Stimulated activated CD8-positive, alpha-beta memory T cell treated with anti-CD3 and anti-CD28 coated beads, Interleukin-15, amount 100 ng/mL, for 4 hours (primary cell): ENCODE measurements around the gene DDX1.

Source experiments
- DNase-seq, 2 donors: peaks; one replicate each; pipeline ENCODE4 v3.0.0-alpha.2; 2020; ENCODE audit warnings: low read depth in 2 of 2

The DDX1 gene

DNA sequence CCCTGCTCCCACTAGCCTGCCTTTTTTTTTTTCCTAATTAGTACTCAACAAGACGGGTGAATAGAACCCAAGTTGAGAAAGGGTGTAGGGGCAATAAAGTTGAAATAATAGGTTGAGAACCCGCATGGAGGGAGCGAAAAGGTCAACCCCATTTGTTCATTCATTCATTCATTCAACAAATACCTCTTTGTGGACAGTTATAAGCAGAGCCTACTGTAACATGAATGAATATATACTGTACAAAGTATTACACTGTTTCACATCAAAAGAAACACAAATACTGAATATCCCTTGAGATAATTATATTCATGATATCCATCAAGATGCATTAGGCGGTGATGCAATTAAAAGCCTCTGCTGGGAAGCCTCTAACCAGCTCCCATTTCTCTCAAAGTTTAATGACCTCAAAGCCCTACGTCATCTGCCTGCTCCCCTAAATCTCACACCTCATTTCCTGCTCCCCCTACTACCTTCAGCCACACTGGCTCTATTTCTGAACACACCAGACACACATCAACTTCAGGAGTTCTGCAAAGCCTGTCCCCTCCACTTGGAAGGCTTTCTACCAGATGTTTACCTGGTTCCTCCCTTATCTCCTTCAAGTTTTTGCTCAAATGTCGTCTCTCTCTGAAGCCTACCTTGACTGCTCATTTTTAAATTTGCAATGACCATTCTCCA, 29.2 kb upstream of the DDX1 start:
- no peak for DNase-seq

DNA sequence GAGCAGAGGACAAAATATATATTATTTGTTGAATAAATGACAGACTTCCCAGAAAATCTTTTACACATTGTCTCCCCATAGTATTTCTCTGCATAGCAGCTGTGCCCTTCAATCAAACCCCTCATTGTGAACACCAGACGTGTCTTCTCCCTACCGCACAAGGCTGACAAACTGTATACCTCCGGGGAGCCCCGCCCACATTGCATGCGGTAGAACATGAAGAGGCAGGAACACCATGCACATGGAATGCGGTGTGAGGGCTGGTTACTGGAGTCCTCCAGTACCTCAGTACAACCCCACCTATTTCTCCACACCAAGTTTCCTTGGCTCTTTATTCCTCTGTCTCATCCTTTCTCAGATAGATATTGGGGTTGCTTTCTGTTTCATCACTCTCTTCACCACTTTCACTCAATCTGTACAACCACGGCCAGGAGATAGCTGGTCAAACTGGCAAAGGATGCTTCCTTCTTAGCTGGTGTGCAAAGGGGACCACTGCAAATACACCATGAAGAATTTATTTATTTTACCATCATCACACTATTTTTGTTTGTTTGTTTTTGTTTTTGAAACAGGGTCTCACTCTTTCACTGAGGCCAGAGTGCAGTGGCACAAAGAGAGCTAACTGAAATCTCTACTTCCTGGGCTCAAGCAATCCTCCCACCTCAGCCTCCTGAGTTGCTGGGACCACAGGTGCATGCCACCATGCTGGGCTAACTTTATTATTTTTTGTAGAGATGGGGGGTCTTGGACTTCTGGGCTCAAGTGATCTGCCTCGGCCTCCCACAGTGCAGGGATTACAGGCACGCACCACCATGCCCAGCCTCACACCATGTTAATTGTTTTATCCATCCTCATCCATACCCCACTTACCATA, 28.2 kb upstream of the DDX1 start:
- DNase-seq = no peak

DNA sequence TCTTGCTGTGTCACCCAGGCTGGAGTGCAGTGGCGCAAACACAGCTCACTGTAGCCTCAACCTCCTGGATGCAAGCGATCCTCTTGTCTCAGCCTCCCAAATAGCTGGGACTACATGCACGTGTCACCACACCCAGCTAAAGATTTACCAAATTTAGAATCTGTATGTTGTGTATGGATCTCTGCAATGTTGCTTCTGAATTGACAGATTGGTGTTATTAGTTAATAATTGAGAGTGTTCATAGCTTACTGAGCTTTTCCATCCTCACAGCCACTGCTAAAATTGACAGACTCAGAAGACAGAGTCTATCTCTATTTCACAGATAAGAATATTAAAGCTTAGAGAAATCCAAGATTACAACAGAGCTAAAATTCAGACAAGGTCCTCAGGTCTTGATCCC, 26.3 kb upstream of the DDX1 start:
- no peak for DNase-seq

DNA sequence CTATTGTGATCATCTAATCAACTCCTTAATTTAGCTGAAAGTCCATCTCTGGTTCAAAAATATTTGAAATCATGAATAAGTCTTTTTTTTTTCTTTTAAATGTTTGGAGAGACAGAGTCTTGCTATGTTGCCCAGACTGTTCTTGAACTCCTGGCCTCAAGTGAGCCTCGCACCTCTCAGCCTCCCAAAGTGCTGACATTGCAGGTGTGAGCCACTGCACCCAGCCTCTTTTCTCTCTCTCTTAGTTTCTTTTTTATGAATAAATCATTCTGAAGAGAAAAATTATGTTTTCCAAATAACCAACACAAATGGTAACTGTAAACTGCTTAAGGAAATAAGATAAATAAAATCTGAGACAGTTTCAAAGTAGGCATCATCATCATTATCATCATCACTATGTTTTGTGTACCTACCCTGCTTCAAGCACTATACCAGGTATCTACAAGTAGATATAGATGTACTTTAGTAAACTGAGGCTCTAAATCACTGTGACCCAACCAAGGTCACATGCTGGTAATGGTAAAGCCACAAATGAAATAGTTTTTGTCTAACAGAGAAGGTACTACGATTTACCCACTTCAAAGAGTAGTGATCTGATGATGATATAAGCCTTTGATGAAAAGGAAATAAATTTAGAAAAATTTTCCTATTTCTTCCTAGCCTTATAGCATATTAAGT, 25.5 kb upstream of the DDX1 start:
- DNase-seq = no peak

DNA sequence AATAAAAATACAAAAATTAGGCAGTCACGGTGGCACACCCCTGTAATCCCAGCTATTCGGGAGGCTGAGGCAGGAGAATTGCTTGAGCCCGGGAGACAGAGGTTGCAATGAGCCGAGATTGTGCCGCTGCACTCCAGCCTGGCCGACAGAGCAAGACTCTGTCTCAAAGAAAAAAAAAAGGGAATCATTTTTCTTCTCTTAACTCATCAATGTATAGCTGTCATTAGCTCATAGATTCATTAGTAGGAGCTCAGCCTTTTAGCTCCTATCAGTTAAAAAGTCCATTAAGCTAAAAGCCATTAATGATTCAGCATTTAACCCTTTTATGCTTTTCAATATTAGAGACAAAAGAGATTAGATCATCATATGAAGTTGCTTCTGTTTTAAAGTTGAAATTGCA, 24.8 kb upstream of the DDX1 start:
- no peak for DNase-seq

DNA sequence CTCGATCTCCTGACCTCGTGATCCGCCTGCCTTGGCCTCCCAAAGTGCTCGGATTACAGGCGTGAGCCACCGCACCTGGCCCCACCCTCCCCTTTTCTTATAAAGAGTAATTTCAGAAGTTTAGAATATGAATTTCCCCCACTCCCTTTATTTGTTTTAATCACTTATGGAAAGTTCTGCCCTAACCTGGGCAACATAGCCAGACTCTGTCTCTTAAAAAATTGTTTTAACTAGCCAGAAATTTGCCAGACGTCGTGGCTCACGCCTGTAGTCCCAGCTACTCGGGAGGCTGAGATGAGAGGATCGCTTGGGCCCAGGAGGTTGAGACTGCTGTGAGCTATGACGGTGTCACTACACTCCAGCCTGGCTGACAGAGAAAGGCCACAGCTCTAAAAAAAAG, 22.8 kb upstream of the DDX1 start:
- DNase-seq = no peak

DNA sequence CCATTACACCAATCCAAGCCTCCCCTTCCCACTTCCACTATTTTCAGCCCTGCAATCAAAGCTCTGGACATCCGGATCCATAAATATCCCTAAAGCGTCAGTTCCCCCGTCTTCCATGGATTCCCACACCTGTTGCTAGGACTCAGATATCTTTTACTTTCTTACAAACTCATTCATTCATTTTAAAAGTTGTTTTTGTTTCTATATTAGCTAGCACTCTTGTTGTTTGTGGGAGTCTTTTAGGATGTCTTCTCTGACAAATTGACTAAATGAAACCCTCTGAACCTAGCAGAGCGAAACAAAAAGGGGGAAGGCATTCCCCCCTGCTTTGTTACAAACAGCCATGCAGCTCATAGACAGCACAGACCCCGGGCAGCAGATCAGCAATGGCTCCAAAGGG, 21.6 kb upstream of the DDX1 start:
- no peak for DNase-seq

DNA sequence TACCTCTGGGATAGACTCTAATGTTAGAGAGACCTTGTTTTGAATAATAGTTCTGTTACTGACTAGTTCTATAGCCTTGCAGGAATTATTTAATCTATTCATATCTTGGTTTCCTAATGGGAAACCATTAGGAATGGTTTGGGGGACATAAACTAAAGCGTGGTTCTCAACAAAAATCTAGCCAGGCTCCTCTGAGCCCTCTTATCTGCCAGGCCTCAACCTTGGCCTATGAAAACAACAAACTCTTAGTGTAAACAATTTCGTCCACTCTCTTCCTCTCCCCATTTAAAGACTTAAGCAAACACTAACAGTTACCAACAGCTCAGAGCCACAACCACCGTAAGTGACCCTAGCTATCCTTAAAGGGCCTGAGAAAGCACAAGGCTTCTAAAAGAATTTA, 19.9 kb upstream of the DDX1 start:
- no peak for DNase-seq

DNA sequence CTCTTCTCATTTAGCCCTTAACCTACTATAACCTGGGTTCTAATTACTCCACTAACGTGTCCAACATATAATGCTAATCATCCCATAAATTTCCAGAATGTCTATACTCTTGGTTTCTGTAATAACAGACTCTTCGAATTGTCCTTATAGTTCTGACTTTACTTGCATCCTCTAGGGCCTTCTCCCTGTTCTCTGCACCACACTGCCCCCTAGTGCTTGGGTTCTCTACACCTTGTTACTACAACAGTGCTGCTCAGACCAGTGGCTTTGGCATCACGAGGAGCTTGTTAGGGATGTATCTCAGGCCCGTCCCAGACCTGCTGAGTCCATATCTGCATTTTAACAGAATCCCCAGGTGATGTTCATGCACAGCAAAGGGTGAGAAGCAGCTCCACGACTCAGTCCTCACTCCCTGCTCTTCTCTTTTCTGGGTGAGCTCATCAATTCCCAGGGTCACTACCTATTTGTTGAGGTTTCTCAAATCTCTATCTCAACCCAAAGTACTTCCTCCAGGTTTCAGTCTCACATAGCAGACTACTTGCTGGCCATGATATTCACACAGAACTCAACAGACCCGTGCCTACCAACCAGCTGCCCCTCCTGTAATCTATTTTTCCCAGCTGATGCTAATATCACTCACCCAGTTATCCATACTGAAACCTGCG, 14.5 kb upstream of the DDX1 start:
- DNase-seq = peak; percentile 51 to 75

GRCh38 chr2:15579641-15580040, 12.0 kb upstream of the DDX1 start:
- no peak for DNase-seq

DNA sequence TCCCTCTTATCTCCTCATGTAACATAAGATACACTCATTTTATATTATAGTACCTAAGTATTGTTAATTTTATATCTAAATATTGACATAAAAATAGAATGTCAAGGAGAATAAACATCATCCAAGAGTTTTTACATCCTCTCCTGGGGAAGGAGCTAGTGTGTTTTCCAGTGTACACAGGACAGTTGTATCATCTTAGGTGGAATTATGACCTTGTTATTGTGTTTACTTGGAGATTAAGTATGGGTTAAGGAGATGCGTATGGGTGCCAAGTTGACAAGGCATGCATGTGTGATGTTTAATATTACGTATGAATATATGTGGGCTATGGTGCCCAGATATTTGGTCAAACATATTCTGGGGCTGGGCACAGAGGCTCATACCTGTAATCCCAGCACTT, 11.2 kb upstream of the DDX1 start:
- DNase-seq = no peak

DNA sequence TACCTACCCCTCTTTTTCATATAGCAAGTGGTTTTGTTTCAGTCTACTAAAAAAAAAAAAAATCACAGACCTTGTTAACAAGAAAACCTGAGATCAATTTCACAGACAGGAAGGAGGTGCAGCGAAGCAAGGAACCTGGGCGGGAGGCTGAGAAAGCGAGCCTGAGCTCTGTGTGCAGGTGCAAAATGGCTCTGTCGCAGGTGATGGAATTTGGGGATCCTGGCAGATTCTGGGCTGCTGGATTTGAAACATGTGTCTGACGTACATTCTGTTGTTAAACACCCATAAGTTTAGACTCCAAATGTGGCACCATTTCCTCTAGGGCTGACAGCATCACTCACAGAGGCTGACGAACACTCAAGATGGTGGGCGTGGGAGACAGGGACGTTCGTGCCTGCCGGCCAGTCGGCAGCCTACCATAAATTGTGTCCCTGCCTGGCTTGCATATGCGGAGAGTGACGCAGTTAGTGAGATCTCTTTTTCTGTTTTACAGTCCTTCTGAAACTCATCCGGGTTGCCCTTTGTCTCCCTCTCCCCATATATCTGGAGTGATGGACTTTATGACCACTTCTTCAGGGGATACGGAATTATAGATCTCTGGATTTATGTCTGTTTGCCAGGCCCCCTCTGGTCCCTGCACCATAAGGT, 8.8 kb upstream of the DDX1 start:
- no peak for DNase-seq

DNA sequence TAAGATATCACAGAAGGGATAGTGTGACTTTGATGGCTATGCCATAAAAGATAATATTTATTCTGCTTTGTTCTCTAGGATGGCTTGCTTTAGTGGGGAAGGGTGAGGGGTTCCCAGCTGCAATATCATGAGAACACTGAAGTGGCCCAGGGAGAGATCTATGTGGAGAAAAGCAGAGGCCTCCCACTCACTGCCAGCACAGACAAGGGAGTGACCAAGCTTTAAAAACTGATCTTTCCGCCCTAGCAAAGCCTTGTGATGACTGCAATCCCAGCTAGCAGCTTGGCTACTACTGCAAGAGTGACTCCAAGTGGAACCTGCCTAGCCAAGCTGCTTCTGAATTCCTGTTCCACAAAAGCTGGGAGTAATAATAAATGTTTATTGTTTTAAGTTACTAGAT, 7.8 kb upstream of the DDX1 start:
- DNase-seq = no peak

GRCh38 chr2:15584316-15584715, 7.4 kb upstream of the DDX1 start:
- no peak for DNase-seq

DNA sequence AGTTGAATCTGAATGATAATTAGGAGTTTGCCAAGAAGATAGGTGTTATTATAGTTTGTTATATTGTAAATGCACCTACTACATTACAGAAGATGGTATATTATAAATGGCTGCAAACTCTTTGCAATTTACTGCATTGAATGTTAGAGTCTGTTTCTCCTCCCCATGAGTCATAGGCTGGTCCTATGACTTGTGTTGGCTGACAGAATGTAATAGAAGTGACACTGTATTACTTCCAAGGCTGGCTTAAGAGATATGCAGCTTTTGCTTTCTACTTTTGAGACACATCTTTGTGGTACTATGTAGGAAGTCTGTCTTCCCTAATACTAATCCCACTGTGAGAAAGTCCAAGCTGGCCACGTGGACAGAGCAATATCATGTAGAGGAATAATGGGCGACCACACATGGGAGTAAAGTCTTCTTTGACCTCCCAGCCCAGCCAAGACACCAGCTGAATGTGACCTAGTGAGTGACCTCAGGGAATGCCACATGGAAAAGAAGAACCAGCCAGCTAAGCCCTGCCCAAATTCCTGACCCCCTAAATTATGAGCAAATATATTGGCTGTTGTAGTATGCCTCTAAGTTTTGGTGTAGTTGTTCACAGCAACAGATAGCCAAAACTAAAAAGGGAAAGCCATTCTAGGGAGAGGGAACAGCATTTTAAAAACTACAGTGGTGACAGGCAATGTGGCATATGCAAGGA, 6.8 kb upstream of the DDX1 start:
- DNase-seq = no peak

DNA sequence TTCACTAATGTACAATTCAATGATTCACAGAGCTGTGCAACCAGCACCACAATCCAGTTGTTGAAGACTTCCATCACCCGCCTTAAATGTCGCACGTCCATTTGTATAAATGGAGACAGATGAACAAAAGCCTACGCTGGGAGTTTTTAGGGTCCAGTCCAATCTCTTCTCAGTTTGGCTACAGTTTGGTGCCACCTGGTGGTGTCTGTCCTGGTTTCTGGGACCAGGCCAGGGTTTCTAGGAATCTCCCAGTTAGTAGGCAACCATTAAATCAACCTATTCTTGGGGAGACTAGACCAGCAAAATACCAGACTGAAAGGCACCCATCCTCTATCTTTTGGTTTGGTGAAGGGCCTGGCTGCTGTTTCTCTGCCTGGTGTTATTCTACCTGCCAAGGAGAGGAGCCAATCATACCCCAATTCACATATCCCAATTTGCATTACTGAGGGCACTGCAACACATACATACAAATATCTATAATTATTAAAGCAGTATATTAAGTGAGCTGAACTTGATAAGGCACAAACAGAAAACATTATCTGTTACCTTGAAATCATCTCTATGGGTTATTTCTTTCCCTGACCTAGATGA, 3.2 kb upstream of the DDX1 start:
- no peak for DNase-seq

DNA sequence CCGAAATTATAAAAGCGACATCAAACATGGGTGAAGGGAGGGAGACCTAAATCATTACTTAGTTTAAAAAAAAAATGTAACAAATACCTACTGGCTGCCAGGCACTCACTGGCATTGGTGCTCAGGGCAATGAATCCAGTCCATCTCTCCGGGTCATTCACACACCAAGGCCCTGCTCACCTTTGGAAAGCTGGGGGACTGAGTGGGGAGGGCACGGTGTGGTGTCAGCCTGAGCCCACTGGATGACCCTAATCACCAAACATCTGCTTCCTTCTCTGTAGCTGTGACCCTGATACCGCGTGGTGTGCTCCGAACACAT, 336 bp upstream of the DDX1 start:
- no peak for DNase-seq

- no peak for DNase-seq
These were observed 1.6 kb downstream of the DDX1 start for GRCh38 chr2:15593327-15593705.

DNA sequence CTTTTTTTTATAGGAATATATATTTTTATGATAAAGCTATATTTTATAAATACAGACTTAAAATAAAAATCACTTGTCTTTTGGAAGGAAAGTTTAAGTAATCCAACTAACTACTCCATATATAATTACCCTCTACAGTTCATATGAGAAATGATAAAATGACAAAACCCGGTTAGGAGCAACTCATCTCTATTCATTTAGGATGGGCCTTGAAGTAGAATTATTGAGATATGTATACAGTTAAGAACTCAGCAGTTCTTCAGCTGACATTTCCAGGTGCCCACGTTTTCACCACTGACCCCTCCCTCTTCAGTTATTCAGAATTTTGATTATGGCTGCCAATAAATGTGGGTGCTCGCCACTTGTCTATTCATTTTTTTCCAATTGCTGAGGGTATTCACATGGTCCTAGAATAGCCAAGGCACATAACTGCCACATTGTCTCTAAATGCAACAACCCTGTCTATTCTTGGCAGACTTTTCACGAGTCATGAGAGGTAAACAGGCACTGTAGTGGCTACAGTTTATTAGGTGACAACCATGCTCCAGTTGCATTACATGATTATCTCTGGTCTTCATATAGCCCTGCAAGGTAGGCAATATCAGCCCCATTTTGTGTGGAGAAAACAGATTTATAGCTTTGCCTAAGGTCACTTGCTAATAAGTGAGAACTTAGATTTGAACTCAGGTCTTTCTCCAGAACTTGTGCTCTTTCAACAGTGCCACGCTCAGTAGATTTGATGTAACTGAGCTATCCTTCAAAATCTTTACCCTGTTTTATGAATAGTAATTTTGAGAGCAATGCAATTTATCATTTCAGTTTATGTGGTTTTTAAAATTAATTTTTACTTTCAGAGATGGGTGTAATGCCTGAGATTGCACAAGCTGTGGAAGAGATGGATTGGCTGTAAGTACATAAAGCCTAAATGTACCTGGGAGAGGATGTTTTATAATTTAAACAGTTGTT, 2.9 kb downstream of the DDX1 start:
- DNase-seq = no peak
